NCI-H1417 (cell line): ENCODE results near the gene RHBDL1.

Experiments
- DNase-seq, 3 experiments: peaks; one replicate each; lab custom pipeline; 2025; lab: John Stamatoyannopoulos, UW

The RHBDL1 gene

DNA sequence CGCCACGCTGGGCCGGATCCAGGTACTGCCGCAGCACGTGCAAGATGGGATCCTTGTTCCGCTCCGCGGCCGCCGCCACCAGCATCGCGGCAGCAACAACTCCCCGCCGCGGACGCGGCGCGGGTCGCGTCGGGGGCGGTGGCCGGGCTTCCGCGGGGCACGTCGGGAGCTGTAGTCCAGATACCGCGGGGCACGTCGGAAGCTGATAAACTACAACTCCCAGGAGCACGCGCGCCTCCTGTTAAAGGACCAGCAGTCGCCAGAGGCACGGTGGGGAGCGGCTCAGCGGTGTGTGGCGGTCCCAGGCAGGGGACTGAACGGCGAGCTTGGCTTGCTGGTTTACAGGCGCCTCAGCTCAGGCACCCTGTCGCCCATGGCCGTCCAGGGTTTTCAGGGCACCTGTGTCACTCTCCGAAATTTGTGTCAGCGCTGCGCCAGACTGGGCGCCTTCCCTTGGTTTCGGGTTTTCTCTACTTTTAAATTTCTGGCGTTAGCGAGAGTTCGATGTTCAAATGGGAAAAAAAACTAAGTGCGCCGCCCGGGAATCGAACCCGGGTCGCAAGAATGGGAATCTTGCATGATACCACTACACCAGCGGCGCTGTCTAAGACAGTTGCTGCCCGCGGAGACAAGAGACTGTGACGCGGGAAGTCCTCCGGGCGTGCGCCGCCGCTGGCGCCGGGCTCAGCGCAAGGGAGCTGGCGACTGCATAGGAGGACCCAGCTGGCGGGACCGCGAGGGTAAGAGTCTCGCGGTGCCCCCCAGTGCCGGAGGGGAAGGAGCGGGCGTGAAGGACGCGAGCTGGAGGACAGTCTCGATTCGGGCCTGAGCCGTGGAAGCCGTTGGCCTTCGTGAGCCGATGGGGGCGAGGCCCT, 39.0 kb upstream of the RHBDL1 start, which contains the start of gene METTL26:
Gene METTL26 (minus strand): TSS at position 100 of the 875 bp plus-strand sequence. CDS start 15 bp downstream, at position 85.
- DNase-seq: peak; percentile 92 to 98 (median 96)

DNA sequence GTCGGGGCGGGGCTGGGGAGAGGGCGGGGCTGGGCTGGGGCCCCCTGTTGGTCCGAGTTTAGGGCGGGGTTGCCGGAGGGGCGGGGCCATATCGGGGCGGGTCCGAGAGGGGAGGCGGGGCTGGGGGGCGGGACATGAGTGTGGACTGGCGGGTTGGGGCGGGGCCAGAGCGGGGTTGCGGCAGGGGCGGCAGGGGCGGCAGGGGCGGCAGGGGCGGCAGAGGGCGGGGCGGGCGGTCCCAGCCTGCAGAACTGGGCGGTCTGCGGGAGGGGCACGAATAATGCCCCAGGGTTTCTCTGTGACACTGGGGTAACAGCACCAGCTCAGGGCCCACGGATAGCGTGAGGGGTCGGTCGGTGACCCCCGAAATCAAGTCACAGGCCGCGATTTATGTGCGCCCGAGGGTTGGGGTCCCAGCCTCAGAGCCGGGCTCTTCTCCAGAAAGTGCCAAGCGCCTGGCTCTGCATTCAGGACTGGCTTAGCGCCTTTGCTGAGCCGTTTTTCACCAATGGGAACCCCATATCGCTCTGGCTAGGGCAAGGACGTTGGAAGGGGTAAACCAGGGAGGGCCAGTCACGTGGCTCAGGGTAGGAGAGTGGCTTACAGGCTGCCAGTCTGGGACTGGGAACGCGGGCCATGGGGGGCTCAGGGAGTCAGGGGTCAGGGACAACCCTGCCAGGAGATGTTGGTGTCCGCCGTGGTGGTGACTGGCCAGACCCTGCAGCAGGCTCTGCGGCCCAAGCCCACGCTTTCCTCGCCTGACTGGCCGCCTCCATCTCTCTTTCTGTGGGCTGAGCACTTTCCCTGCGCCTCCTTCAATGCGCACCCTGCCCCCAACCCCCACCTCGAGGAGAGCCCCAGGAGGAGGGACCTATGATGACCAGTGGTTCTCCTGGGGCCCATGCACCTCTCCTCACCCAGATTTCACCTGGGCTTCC, 38.1 kb upstream of the RHBDL1 start:
- DNase-seq: peak; percentile 55 to 96 (median 61)

DNA sequence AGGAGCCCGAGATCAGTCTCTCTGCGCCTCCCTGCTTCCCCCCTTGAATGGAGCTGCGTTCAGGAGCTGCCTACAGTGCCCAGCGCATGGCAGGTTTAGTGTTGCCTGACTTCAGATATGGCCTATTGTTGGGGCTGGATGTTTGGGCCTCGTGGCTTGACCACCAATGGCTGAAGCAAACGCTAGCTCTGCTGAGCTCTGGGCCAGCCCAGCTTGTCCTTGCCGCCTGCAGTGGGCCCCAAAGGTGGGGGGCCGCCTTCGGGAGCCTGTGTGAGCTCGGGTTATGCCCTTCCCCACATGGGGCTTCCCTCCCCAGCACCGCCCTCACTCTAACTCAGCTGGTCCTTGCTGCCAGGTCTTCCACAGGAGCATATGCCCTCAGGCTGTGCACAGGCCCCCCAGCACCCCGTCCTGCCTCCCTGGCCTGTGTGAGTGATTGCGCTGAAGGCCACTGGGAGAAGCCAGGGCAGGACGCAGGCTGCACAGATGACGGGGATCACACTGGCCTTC, 37.4 kb upstream of the RHBDL1 start:
- no peak for DNase-seq

DNA sequence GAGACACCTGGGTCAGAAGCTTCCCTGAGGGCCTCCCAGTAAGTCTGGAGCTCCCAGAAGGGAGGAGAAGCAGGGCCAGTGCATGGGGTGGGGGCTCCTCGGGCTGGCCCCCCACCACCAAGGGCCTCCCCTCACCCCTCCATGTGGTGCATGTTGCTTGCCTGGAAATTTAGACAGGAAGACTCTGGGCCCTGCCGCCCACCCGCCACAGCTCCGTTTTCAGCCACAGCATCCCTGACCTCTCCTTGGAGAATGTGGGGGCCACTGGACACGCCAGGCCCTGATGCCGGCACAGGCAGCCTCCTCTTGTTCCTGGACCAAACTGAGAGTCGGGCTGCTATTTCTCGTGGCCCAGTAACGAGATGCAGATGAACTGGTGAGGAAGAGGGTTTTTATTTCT, 36.6 kb upstream of the RHBDL1 start:
- no peak for DNase-seq

DNA sequence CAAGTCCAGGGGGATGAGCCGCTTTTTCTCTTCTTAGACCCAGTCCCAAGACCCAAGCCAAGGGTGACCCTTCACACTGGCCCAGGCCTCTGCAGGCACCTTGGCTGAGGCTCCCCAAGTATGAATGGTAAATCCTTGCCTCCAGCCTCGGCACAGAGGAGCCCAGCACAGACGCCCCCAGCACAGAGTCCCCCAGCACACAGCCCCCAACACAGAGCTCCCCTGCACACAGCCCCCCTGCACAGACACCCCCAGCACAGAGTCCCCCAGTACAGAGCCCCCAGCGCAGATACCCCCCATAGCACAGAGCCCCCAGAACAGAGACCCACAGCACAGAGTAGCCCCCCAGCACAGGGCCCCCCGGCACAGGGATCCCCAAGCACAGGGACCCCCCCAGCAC, 34.9 kb upstream of the RHBDL1 start:
- DNase-seq: no peak

DNA sequence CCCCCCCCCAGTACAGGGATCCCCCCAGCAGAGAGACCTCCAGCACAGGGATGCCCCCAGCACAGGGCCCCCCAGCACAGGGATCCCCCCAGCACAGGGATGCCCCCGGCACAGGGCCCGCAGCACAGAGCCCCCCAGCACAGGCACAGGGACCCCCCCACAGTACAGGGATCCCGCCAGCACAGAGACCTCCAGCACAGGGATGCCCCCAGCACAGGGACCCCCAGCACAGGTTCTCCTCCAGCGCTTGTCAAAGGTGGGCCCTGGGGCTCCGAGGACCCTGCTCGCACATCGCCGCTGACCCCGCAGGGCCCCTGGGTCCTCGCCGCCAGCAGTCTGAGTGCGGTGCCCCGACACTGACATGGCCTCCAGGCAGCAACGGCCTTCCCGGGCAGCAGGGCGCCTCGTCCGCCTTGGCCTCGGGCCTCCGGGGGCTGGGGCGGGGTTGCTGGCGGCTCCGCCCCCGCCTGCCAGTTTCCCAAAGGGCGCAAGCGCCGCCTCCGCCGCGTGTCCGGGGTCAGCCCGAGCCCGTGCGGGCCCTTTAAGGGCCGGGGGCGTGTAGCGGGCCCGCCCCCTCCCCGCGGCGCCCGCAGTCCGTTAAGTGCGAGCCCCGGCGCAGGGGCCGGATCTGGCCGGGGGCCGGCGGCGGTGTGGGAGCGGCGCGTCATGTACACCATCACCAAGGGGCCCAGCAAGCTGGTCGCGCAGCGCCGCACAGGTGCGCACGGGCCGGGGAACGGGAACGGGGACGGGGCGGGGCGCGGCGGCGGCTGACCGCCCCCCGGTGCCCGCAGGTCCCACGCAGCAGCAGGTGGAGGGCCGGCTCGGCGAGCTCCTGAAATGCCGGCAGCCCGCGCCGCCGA, 33.9 kb upstream of the RHBDL1 start, which contains the start of gene MCRIP2:
Gene MCRIP2 (plus strand): TSS at position 503 of the 863 bp plus-strand sequence. CDS start 164 bp downstream, at position 667.
- DNase-seq: peak; percentile 82 to 94 (median 85)

DNA sequence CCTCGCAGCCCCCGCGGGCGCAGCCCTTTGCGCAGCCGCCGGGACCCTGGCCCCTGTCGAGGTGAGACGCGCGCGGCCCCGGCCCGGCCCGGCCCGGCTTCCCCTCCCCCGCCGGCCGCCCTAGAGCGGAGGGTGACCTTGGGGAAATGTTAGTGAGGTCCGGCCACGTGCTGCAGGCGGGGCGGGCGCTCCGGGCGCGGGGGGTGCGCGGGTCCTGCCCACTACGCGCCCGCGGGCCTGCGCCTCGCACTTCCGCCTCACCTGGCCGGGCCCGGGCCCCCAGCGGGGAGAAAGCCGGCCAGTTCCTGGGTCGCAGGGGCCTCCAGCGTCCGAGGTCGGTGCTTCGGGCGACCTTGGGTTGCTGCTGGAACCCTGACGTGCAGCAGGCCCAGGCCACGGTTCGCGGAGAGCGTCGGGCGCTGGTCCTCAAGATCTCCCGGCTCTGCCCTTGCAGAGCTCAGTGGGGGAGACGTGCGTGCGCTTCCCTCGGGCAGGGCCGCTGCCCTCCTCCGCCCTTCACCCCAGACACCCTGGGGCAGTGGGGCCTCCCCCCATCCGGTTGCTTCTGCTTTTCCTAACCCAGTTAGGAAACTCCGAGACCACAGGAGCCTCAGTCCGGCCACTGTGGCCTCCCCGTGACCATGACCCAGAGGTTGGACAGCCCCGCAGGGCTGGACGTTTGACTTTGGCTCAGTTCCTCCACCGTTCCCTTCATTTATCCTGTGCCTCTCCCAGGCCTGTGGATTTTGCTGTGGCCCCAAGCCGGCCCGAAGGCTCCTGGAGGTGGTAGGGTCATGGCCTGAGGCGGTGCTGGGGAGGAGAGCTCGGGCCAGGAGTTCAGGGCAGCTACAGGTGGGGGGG, 33.1 kb upstream of the RHBDL1 start:
- DNase-seq: peak; percentile 63 to 77 (median 67)

DNA sequence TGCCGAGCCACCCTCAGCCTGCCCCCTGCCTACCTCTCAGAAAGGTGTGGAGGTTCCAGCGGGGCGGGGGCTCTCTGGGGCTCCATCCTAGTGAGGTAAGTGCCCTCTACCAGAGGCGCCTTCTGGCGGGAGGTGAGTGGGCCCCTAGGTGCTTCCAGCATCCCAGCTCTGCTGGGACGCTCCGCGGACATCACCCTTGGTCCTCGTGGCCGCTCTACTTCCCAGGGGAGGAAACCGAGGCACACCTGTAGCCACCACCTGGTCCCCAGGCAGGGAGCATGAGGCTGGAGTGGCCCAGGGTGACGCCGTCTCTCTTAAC, 32.5 kb upstream of the RHBDL1 start:
- DNase-seq: no peak

DNA sequence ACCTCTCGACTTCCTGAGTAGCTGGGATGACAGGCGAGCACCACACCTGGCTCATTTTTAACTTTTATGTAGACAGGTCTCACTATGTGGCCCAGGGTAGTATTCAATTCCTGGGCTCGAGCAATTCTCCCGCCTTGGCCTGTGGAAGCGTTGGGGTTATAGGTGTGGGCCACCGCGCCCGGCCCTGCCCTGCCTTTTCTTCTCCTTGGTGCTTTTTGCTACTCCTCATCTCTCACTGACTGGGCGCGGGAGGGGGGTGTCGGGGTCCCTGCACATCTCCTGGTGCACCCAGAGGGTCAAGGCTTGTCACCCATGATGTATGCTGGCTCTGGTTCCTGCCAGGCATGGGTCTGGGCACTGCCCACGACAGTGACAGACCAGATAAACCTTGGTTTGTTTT, 30.9 kb upstream of the RHBDL1 start:
- no peak for DNase-seq

DNA sequence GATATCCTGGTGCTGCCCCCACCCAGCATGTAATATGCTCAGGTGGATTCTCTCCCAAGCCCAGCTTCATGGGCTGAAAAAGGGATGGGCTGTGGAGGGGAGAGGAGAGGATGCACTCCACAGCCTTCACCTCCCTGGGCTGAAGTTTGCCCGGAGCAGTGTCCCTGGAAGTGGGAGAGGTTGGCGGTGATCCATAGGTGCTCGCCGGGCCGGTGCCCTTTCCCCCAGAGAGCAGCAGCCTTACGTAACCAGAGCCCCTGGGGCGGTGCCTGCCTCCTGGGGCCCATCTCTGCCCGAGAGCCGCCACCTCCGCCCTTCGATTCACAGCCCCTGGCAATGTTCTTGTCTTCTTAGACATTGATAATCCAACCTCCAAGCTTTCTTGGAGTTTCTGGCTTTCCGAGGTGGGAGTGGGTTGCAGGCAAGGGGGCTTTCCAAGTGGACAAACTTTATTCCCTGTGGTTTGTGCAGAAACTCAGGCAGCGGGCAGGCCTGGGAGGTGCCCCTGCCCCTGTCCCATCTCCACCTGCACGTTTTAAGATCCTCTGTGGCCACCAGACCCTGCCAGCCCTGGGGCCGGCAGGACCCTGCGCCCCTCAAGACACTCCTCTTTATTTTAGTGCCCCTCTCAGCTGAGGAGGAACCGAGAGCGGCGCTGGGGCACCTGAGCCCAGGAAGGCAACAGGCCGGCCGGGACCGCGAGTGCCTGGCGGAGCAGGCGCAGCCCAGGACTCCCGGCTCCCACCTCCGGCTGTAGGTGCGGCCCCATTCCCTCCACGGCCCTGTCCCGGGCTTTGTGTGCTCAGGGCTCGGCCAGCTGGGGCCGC, 29.4 kb upstream of the RHBDL1 start:
- DNase-seq: no peak

DNA sequence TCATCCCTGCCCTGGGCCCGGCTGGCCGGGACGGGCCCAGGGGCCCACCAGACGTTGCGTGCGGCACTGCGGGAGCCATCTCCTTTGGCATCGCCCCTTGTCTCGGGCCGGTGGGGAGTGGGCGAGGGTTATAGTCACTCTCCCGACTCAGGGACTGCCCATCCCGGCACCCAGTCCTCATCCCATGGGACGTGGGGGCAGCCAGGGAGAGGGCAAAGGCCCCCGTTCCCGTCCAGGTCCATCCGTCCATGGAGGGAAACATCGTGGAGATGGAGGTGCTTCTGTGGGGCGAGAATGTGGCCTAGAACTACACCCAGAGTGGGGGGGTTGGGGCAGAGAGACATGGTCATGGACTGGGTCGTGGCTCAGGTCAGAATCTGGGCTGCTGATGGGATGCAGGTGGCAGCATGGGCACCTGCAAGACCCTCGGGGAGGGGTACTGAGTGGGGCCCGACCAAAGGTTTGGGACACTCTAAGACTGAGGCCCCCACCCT, 28.7 kb upstream of the RHBDL1 start:
- DNase-seq: no peak

DNA sequence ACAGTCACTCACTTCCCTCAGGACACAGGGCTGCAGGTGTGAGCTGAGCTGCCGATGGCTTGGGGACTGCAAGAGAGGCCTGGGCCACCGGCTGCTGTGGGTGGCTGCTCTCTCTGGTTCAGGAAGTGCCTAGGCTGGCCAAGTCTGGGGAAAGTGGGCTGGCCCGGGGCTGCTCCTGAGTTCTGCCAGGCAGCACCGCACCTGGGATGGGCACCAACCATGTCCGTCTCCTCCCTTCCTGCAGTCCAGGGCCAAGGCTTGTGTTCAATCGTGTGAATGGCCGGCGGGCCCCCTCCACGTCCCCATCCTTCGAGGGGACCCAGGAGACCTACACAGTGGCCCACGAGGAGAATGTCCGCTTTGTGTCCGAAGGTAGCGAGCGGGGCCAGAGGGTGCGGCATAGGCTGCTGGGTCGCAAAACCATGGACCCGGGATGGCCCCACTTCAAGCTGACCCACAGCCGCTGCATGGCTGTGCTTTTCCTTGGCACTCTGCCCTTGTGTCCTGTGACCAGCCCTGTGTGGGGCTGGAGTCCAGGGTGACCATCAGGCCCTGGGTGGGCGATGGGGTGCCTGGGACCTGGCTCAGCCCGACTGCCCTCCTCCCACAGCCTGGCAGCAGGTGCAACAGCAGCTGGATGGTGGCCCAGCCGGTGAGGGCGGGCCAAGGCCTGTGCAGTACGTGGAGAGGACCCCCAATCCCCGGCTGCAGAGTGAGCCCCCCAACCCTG, 28.1 kb upstream of the RHBDL1 start:
- no peak for DNase-seq

DNA sequence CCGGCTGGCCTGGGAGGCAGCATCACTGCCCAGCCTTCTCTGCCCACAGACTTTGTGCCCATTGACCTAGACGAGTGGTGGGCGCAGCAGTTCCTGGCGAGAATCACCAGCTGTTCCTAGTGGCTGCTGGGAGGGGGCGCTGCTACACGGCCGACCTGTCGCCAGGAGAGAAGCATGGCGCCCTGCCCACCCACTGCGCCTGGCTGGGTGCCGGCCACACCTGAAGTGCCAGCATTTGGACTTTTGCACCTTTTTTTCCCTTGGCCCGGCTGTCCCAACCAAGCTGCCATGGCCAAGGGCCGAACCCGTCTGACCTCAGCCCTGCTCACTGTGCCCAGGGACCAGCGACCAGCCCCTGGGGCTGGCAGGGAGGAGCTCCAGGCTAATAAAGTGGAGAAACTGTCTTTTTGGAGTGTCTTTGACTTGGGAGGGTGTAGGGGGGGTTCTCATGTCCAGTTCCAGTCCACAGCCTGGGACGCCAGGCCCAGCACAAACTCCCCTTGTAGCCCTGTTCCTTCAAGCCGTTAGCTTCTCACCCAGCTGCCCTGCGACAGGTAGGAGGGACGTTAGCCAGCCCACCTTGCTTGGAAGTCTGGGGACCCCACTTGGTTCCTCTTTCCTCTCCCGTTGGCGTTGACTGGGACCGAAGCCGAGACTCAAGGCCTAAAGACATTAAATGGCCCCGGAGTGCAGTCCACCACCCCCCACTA, 27.2 kb upstream of the RHBDL1 start:
- peak in 2 of 3 experiments; percentile 38 to 44 for DNase-seq

DNA sequence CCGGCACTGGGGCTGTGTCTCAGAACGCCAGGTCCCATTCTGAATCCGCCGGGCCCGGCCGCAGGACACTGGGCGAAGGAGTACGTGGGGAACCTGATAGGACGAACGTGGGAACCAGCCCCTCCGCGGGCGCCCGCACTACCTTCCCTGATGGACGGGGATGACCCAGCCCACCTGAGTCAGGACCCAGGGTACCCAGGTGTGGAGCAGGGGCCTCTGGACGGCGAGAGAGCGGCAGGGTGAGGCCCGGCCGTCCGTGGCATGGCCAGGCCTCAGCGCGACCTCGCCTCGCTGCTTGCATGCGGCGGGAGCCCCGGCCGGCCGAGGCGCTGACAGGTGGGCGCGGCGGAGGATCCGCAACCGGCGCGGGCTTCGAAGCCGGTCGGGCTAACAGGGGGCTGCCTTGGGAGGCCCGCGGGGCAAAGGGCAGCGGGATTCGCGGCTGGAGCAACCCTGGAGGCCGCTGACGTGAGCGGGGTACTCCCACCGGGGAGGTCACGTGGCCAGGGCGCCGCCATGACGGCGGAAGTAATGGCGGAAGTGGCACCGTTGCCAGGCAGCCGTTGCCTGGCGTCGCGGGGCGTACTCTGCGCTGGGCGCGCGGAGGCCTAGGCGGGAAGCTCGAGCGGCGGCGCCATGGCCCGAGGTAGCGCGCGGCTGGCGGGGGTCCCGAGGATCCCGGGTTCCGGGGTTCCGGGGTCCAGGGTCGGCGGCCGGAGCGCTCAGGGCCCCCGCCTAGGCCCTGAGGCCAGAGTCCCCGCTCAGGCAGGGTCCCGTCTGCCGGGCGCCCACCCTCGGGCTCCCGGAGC, 26.5 kb upstream of the RHBDL1 start, which contains the start of gene WDR90:
Gene WDR90 (plus strand): TSS at position 585 of the 809 bp plus-strand sequence. CDS start 52 bp downstream, at position 637.
- DNase-seq: peak; percentile 90 to 98 (median 93)

DNA sequence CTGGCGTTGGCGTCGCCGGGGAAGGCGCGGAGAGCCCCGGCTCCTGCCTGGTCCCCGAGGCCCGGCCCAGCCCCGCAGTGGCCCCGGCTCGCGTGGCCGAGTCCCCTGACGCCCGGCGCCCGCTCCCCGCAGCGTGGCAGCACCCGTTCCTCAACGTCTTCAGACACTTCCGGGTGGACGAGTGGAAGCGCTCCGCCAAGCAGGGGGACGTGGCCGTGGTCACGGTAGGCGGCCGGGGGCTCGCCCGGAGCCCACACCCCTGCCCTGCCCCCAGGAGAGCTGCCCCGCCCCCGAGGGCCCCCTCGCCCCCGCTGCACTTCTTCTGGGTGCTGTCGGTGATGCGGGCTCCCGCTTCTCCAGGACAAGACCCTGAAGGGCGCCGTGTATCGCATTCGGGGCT, 25.8 kb upstream of the RHBDL1 start:
- peak in 1 of 3 experiments; percentile 64 for DNase-seq

DNA sequence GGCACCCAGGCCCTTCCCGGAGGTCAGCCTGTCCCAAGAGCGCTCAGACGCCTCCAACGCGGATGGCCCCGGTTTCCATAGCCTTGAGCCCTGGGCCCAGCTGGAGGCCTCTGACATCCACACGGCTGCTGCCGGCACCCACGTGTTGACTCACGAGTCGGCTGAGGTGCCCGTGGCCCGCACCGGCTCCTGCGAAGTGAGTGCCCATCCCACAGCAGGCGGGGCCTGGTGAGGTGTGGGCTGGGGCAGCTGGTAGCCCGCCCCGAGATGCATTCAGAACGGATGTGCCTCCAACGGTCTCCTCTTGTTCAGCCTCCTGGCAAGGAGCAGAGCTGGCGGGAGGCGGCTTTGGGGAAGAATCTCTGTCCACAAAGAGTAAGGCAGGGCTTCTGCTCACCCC, 23.6 kb upstream of the RHBDL1 start:
- no peak for DNase-seq
